ENCODE data around the gene PBX1.
A peak's percentile ranks its signal among the peaks of the same experiment; 100 is the strongest.
"Not testable (repeated sequence)": the region's sequence is repeated elsewhere in the genome, so short reads cannot be mapped to it uniquely, and the experiment has no call there.

Gene PBX1

GRCh38 chr1:164558461-164559341 lies at the start of gene PBX1:
TSS of gene PBX1 (plus strand) at chr1:164559184.
- DNase-seq: peak; percentile 64 to 99 (median 92)

- DNase-seq: no peak
Measured at GRCh38 chr1:164510435-164510834, 48.5 kb upstream of the PBX1 start.

- no peak for DNase-seq
Measured at GRCh38 chr1:164511001-164511705, 47.8 kb upstream of the PBX1 start.

GRCh38 chr1:164515231-164515630 lies 43.8 kb upstream of the PBX1 start:
- no peak for DNase-seq

- no peak for DNase-seq
Measured at GRCh38 chr1:164515711-164516331, 43.2 kb upstream of the PBX1 start.

- no peak for DNase-seq
Measured at GRCh38 chr1:164516591-164516990, 42.4 kb upstream of the PBX1 start.

- peak in 3 of 14 donors; percentile 2 to 23 (median 10) for DNase-seq
Measured at GRCh38 chr1:164518692-164519332, 40.2 kb upstream of the PBX1 start.

GRCh38 chr1:164519426-164519825 lies 39.6 kb upstream of the PBX1 start:
- no peak for DNase-seq

- no peak for DNase-seq
Measured at GRCh38 chr1:164524810-164525209, 34.2 kb upstream of the PBX1 start.

GRCh38 chr1:164534863-164535610 lies 23.9 kb upstream of the PBX1 start:
- DNase-seq: no peak

- not testable (repeated sequence) for DNase-seq
Measured at GRCh38 chr1:164552463-164552988, 6.5 kb upstream of the PBX1 start.

- DNase-seq: no peak
Measured at GRCh38 chr1:164557270-164557669, 1.7 kb upstream of the PBX1 start.

GRCh38 chr1:164559342-164560051 lies 513 bp downstream of the PBX1 start:
- DNase-seq: peak in 12 of 14 donors; percentile 11 to 84 (median 37)

GRCh38 chr1:164560121-164560541 lies 1.1 kb downstream of the PBX1 start:
- DNase-seq: peak in 3 of 14 donors; percentile 44 to 54 (median 50)

GRCh38 chr1:164560556-164560955 lies 1.6 kb downstream of the PBX1 start:
- no peak for DNase-seq

GRCh38 chr1:164561007-164561406 lies 2.0 kb downstream of the PBX1 start:
- DNase-seq: peak in 1 of 14 donors; percentile 47

- peak in 1 of 14 donors; percentile 19 for DNase-seq
Measured at GRCh38 chr1:164561472-164561871, 2.5 kb downstream of the PBX1 start.

- no peak for DNase-seq
Measured at GRCh38 chr1:164562061-164562460, 3.1 kb downstream of the PBX1 start.

GRCh38 chr1:164562511-164562910 lies 3.5 kb downstream of the PBX1 start:
- DNase-seq: peak in 1 of 14 donors; percentile 48

GRCh38 chr1:164562947-164563520 lies 4.0 kb downstream of the PBX1 start:
- DNase-seq: peak in 1 of 14 donors; percentile 34
